Tibial nerve (tissue), 4 donors: Measurements from ENCODE around the gene SLC25A44. TPM values are rescaled to one million over a fixed set of nuclear protein-coding genes. Genes with fewer than 3 reads are reported as not detected.

Experiments used
- DNase-seq, 2 donors: peaks; one replicate each; pipeline ENCODE4 v3.0.0-alpha.2; 2019; ENCODE audit warnings: low spot score in 2 of 2
- H3K27ac ChIP-seq, 4 donors: fragments of 200-600 bp; sonication (generic) in 3 of 4; one replicate each; pipeline ENCODE4 v1.5.1; 2017 to 2019; ENCODE audit warnings: mild to moderate bottlenecking in 1 of 4
- H3K27me3 ChIP-seq, 2 donors: fragments of 200-600 bp; sonication (generic) in 1 of 2; one replicate each; pipeline versions ENCODE4 v1.5.1 to v1.6.0; 2017 to 2019
- H3K36me3 ChIP-seq, 3 donors: fragments of 200-600 bp; sonication (generic); one replicate each; pipeline ENCODE4 v1.5.1; 2018 to 2019
- H3K4me1 ChIP-seq, 4 donors: fragments of 200-600 bp; sonication (generic) in 3 of 4; one replicate each; pipeline ENCODE4 v1.5.1; 2017 to 2019
- H3K4me3 ChIP-seq, 4 donors: fragments of 200-600 bp; sonication (generic) in 3 of 4; one replicate each; pipeline ENCODE4 v1.5.1; 2017 to 2019; ENCODE audit warnings: mild to moderate bottlenecking in 1 of 4, moderate library complexity in 1 of 4
- H3K9me3 ChIP-seq, 4 donors: fragments of 200-600 bp; sonication (generic) in 3 of 4; one replicate each; pipeline ENCODE4 v1.5.1; 2017 to 2019
- EP300 ChIP-seq, 2 donors: sonication (generic); formaldehyde crosslinking; IDR thresholded peaks; one replicate each; pipeline ENCODE4 v1.6.1; 2017; ENCODE audit warnings: antibody characterized with exemption in 2 of 2, mild to moderate bottlenecking in 1 of 2
- POLR2A ChIP-seq, 2 donors: fragments of 450-650 bp; IDR thresholded peaks; one replicate each; pipeline ENCODE4 v1.6.1; 2017; ENCODE audit warnings: antibody characterized with exemption in 2 of 2, mild to moderate bottlenecking in 2 of 2, moderate library complexity in 2 of 2
- WGBS, 2 donors: methylation state at CpG; one replicate each; pipeline ENCODE4 v1.1.5; 2018; 5-methylcytosine and 5-hydroxymethylcytosine counted together
- total RNA-seq, 4 donors: library from RNA; depleted of rRNA; stranded (reverse); fragments of >200 nt; gene quantifications; one replicate each; pipeline ENCODE4 v1.1.0, GENCODE V29; 2016
- TF ChIP-seq, protein P1 (sequence below), 5 experiments: fragments of 200-600 bp in 3 of 5; fragments of 450-650 bp in 2 of 5; sonication (generic) in 3 of 5; IDR thresholded peaks; one replicate each; pipeline ENCODE4 v1.5.1; 2016 to 2019; ENCODE audit warnings: antibody characterized with exemption in 5 of 5, mild to moderate bottlenecking in 3 of 5, moderate library complexity in 2 of 5

SLC25A44 gene
- total RNA-seq, 4 donors from 2014 or later: 9.4 to 25.5 (median 13.6) TPM

DNA sequence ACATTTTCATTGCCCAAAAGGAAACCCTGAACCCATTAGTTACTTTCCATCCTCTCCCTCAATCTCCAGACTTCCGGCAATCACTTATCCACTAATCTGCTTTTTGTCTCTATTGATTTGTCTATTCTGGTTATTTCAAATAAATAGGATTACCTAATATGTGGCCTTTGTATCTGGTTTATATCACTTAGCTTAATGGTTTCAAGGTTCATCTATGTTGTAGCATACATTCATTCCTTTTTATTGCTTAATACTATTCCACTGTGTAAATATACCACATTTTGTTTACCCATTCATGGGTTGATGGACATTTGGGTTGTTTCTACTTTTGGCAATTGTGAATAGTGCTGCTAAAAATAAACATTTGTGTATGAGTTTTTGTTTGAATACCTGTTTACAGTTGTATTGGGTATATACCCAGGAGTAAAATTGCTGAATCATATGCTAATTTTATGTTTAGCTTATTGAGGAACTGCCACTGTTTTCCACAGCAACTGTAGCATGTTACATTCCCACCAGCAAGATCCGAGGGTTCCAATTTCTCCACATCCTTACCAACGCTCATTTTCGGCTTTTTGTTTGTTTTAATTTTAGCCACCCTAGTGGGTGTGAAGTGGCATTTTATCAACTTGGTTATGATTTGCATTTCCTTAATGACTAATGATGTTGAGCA is 2.5 kb upstream of the SLC25A44 start:
- Histone ChIP-seq H3K36me3 (peaks cover 0 to 4% (median 0%) of the 10 kb centered on the region in 3 donors), H3K27me3 (no peaks in the 10 kb centered on the region), H3K4me3 (no peak overlapping the region), H3K9me3 (no peaks in the 10 kb centered on the region), H3K27ac (no peak overlapping the region), H3K4me1 (peaks cover 0 to 29% (median 8%) of the 10 kb centered on the region in 4 donors)
- 88 to 90% methylated on average over 4 of the region's 4 CpGs for whole genome bisulfite sequencing, 2 donors
- TF ChIP-seq EP300 (IDR thresholded peaks at IDR 0.05): no peak
- no peak for TF ChIP-seq POLR2A (IDR thresholded peaks at IDR 0.05)
- TF ChIP-seq, protein P1, sequence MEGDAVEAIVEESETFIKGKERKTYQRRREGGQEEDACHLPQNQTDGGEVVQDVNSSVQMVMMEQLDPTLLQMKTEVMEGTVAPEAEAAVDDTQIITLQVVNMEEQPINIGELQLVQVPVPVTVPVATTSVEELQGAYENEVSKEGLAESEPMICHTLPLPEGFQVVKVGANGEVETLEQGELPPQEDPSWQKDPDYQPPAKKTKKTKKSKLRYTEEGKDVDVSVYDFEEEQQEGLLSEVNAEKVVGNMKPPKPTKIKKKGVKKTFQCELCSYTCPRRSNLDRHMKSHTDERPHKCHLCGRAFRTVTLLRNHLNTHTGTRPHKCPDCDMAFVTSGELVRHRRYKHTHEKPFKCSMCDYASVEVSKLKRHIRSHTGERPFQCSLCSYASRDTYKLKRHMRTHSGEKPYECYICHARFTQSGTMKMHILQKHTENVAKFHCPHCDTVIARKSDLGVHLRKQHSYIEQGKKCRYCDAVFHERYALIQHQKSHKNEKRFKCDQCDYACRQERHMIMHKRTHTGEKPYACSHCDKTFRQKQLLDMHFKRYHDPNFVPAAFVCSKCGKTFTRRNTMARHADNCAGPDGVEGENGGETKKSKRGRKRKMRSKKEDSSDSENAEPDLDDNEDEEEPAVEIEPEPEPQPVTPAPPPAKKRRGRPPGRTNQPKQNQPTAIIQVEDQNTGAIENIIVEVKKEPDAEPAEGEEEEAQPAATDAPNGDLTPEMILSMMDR (IDR thresholded peaks at IDR 0.05): no peak
- no peak for DNase-seq

DNA sequence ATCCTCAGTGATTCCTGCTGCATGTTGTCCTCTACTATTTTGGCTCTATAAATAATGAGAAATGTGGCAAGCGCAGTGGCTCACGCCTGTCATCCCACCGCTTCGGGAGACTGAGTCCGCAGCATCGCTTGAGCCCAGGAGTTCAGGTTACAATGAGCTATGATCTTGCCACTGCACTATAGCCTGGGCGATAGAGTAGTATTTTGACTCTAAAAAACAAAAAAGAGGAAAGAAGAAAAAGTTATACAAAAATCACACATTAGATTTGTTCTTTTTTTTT is 756 bp upstream of the SLC25A44 start:
- Histone ChIP-seq H3K36me3 (peaks cover 0 to 14% (median 0%) of the 10 kb centered on the region in 3 donors), H3K4me3 (peak overlapping the region; percentile 50 to 97 (median 80)), H3K9me3 (no peaks in the 10 kb centered on the region), H3K27ac (peak overlapping the region; percentile 66 to 89 (median 78)), H3K27me3 (no peaks in the 10 kb centered on the region), H3K4me1 (peaks cover 0 to 31% (median 8%) of the 10 kb centered on the region in 4 donors)
- no peak for DNase-seq
- WGBS, 2 donors: 79 to 84% methylated on average over 7 of the region's 7 CpGs
- TF ChIP-seq EP300 (IDR thresholded peaks at IDR 0.05) (no peak), POLR2A (IDR thresholded peaks at IDR 0.05) (no peak)
- TF ChIP-seq, protein P1 (IDR thresholded peaks at IDR 0.05): no peak

DNA sequence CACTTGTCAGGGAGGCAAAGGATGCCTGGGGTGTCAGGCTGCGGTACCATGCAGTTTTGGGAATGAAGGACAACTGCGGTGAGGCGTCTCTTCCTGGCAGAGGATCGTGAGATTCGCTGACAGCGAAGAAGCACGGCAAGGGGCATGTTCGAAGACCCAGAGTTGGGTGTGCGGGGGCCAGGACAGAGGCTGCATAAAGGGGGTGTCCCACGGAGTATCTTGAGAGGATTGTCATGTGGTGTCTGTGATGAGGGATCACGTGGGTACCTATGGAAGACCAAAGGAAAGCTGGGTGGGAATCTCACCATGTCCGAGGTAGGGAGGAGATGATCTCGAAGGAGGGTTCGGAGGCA is 372 bp downstream of the SLC25A44 start:
- WGBS, 2 donors: 9 to 11% methylated on average over 14 of the region's 14 CpGs
- DNase-seq: no peak
- no peaks in the 10 kb centered on the region for H3K27me3 ChIP-seq
- peaks cover 0 to 16% (median 0%) of the 10 kb centered on the region in 3 donors for H3K36me3 ChIP-seq
- H3K4me3 ChIP-seq: peak overlapping the region; percentile 61 to 97 (median 80)
- H3K27ac ChIP-seq: peak overlapping the region in 3 of 4 donors; percentile 34 to 89 (median 78)
- H3K9me3 ChIP-seq: no peaks in the 10 kb centered on the region
- peaks cover 0 to 31% (median 8%) of the 10 kb centered on the region in 4 donors for H3K4me1 ChIP-seq
- TF ChIP-seq, protein P1 (IDR thresholded peaks at IDR 0.05): no peak
- TF ChIP-seq POLR2A (IDR thresholded peaks at IDR 0.05) (no peak), EP300 (IDR thresholded peaks at IDR 0.05) (no peak)

DNA sequence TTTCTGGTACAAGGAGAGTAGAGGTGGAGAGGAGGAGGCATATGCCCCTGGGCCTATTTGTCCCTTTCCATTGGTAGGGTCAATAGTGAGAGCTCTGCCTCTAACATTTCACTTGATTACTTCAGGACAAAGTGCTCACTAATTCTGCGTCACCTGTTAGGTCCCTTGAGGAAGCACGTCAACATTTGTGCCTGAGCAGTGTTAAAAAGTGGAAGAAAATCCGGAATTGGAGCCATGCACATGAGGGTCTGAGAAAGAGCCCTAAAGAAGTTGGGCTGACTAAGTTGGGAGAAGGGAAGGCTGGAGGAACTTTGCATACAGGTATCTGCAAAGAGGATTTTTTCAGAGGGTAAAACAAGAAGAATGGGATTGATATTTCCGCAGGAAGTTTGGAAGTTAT is 1.9 kb downstream of the SLC25A44 start:
- Histone ChIP-seq H3K27me3 (no peaks in the 10 kb centered on the region), H3K36me3 (peaks cover 0 to 32% (median 0%) of the 10 kb centered on the region in 3 donors), H3K27ac (no peak overlapping the region), H3K9me3 (no peaks in the 10 kb centered on the region), H3K4me3 (no peak overlapping the region), H3K4me1 (peaks cover 0 to 31% (median 8%) of the 10 kb centered on the region in 4 donors)
- TF ChIP-seq, protein P1 (IDR thresholded peaks at IDR 0.05): no peak
- WGBS, 2 donors: 64 to 75% methylated on average over 4 of the region's 4 CpGs
- no peak for DNase-seq

DNA sequence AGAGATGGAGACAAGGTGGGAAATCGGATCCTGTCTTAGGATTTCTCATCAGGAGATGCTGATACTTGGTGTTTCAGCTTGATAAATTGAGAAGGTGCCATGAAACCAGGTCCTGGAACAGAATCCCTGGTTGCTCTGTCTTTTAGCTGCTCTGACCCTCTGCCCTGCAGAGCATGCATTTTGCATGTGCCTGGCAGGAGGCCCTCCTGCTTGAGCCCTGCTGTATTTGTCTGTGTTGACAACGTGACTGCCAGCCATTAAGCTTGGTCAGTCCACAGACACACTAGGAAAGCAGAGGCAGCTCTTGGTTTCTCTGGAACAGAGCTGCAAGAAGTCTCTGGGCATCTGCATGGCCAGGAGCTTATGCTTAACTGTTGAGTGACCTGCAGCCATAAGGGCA is 2.5 kb downstream of the SLC25A44 start:
- peaks cover 0 to 37% (median 8%) of the 10 kb centered on the region in 4 donors for H3K4me1 ChIP-seq
- no peaks in the 10 kb centered on the region for H3K9me3 ChIP-seq
- 67 to 73% methylated on average over 2 of the region's 2 CpGs for WGBS, 2 donors
- DNase-seq: no peak
- TF ChIP-seq POLR2A (IDR thresholded peaks at IDR 0.05): no peak
- TF ChIP-seq, protein P1 (IDR thresholded peaks at IDR 0.05): no peak
- TF ChIP-seq EP300 (IDR thresholded peaks at IDR 0.05): no peak
- H3K36me3 ChIP-seq: peaks cover 0 to 32% (median 0%) of the 10 kb centered on the region in 3 donors
- no peak overlapping the region for H3K27ac ChIP-seq
- H3K4me3 ChIP-seq: no peak overlapping the region
- H3K27me3 ChIP-seq: no peaks in the 10 kb centered on the region
